GM20431 (cell line): ENCODE results near the gene DNAL1.

Experiments used
- in situ Hi-C: fragments of 300-500 bp; cut with MseI, MboI; formaldehyde crosslinking; loops from one replicate; pipeline ENCODE4 v1.15.0; 2020; ENCODE audit warnings: low sequenced_read_pairs; ENCODE audit not compliant: unreplicated experiment

Gene DNAL1

GRCh38 chr14:73644531-73645247 lies at the start of gene DNAL1:
Gene DNAL1, plus strand, starts transcription at chr14:73644986. Its CDS starts 54 bp downstream, at chr14:73645040.
- in situ Hi-C loops: no loop called here

GRCh38 chr14:73599499-73599898 lies 45.3 kb upstream of the DNAL1 start:
- in situ Hi-C loops: no loop called here

- in situ Hi-C loops: no loop called here
Measured at GRCh38 chr14:73602994-73603393, 41.8 kb upstream of the DNAL1 start.

- in situ Hi-C loops: no loop called here
Measured at GRCh38 chr14:73606271-73606670, 38.5 kb upstream of the DNAL1 start.

- in situ Hi-C loops: no loop called here
Measured at GRCh38 chr14:73607241-73607640, 37.5 kb upstream of the DNAL1 start.

- in situ Hi-C loops: no loop called here
Measured at GRCh38 chr14:73610687-73611086, 34.1 kb upstream of the DNAL1 start.

- in situ Hi-C loops: no loop called here
Measured at GRCh38 chr14:73612339-73613045, 32.3 kb upstream of the DNAL1 start, which contains the start of gene ACOT6. Gene ACOT6, plus strand, starts transcription at chr14:73612517. Its CDS starts 55 bp downstream, at chr14:73612572.

GRCh38 chr14:73613046-73613383 lies 31.8 kb upstream of the DNAL1 start:
- in situ Hi-C loops: no loop called here

- in situ Hi-C loops: no loop called here
Measured at GRCh38 chr14:73613419-73613963, 31.3 kb upstream of the DNAL1 start.

- in situ Hi-C loops: no loop called here
Measured at GRCh38 chr14:73616831-73617230, 28.0 kb upstream of the DNAL1 start.

- in situ Hi-C loops: no loop called here
Measured at GRCh38 chr14:73619524-73619923, 25.3 kb upstream of the DNAL1 start.

GRCh38 chr14:73620268-73620667 lies 24.5 kb upstream of the DNAL1 start:
- in situ Hi-C loops: no loop called here

GRCh38 chr14:73623504-73624054 lies 21.2 kb upstream of the DNAL1 start:
- in situ Hi-C loops: no loop called here

GRCh38 chr14:73625706-73626105 lies 19.1 kb upstream of the DNAL1 start:
- in situ Hi-C loops: no loop called here

GRCh38 chr14:73627151-73627558 lies 17.6 kb upstream of the DNAL1 start:
- in situ Hi-C loops: no loop called here

- in situ Hi-C loops: no loop called here
Measured at GRCh38 chr14:73630009-73630780, 14.6 kb upstream of the DNAL1 start.

- in situ Hi-C loops: no loop called here
Measured at GRCh38 chr14:73633116-73634010, 11.4 kb upstream of the DNAL1 start.

GRCh38 chr14:73634011-73634833 lies 10.6 kb upstream of the DNAL1 start:
- in situ Hi-C loops: no loop called here
